Endothelial cell of umbilical vein (primary cell): ENCODE measurements around the gene C5orf24. TPM values are rescaled to one million over a fixed set of nuclear protein-coding genes. Genes with fewer than 3 reads are reported as not detected.
"Not testable (repeated sequence)": the region's sequence is repeated elsewhere in the genome, so short reads cannot be mapped to it uniquely, and the experiment has no call there.

Experiments used
- BruUV-seq: library from RNA; stranded (reverse); fragments of 400-500 nt; replicated peaks from 2 replicates; lab custom pipeline; 2021; lab: Mats Ljungman, UMichigan
- CTCF ChIA-PET: fragments of 300-600, 350-600 bp; sonication (Branson Sonifier 250); formaldehyde crosslinking; loops from one replicate; lab custom pipeline; 2021; ENCODE audit warnings: antibody characterized with exemption, inconsistent platforms; lab: Charles Lee
- POLR2A ChIA-PET: fragments of 300-600, 350-600 bp; sonication (Branson Sonifier 250); formaldehyde crosslinking; loops from one replicate; lab custom pipeline; 2021; ENCODE audit warnings: antibody characterized with exemption, inconsistent platforms; lab: Charles Lee
- DNase-seq: peaks from one replicate; pipeline ENCODE4 v3.0.0-alpha.2; 2011; ENCODE audit warnings: low read depth, low spot score
- FAIRE-seq: peaks from 2 replicates; lab custom pipeline; 2011; peaks lifted over from hg19 to GRCh38; lab: Jason Lieb, UNC
- H2AFZ ChIP-seq: 2 replicates; pipeline ENCODE4 v1.6.0; 2012; ENCODE audit warnings: low read depth, low read length, control low read depth, inconsistent platforms
- H3K27ac ChIP-seq: 2 replicates; pipeline ENCODE4 v1.5.1; 2011; ENCODE audit warnings: low read depth, mild to moderate bottlenecking, control low read depth, low read length, moderate library complexity; ENCODE audit not compliant: insufficient read depth
- H3K27me3 ChIP-seq, 2 experiments: 2 replicates each; pipeline versions ENCODE4 v1.6.0 to v1.6.1; 2011; ENCODE audit warnings: low read length in 2 of 2, mixed read lengths in 1 of 2; ENCODE audit not compliant: control insufficient read depth in 2 of 2, insufficient read depth in 2 of 2
- H3K36me3 ChIP-seq, 2 experiments: 2 replicates in 1 of 2; 3 replicates in 1 of 2; pipeline ENCODE4 v1.5.1; 2011; ENCODE audit warnings: low read length in 2 of 2, mild to moderate bottlenecking in 1 of 2, moderate library complexity in 1 of 2; ENCODE audit not compliant: control insufficient read depth in 2 of 2, insufficient read depth in 2 of 2; ENCODE audit errors: extremely low read depth in 1 of 2
- H3K4me1 ChIP-seq: 3 replicates; pipeline ENCODE4 v1.5.1; 2011; ENCODE audit warnings: mild to moderate bottlenecking, low read length; ENCODE audit not compliant: control insufficient read depth, insufficient read depth; ENCODE audit errors: extremely low read depth
- H3K4me2 ChIP-seq: 2 replicates; pipeline ENCODE4 v1.6.1; 2011; ENCODE audit warnings: low read length, control low read depth, mixed read lengths; ENCODE audit not compliant: insufficient read depth
- H3K4me3 ChIP-seq, 3 experiments: fragments of 200-600 bp in 1 of 3; sonication (generic), shearing (Covaris generic) in 1 of 3; replicated peaks in 1 of 3; 2 replicates each; pipeline ENCODE4 v1.5.1; 2011 to 2016; ENCODE audit warnings: control low read depth in 3 of 3, low read length in 3 of 3, mild to moderate bottlenecking in 2 of 3, inconsistent platforms in 1 of 3, low read depth in 1 of 3, moderate library complexity in 1 of 3; ENCODE audit not compliant: insufficient read depth in 1 of 3
- H3K79me2 ChIP-seq: 2 replicates; pipeline ENCODE4 v1.6.0; 2012; ENCODE audit warnings: low read length, inconsistent platforms; ENCODE audit not compliant: control insufficient read depth, insufficient read depth
- H3K9ac ChIP-seq: replicated peaks from 2 replicates; pipeline ENCODE3; 2011; ENCODE audit warnings: low read length, control low read depth; ENCODE audit not compliant: insufficient read depth; ENCODE audit errors: extremely low read depth
- H3K9me1 ChIP-seq: replicated peaks from 3 replicates; pipeline ENCODE4 v1.6.0; 2011; ENCODE audit warnings: mild to moderate bottlenecking, low read length; ENCODE audit not compliant: control insufficient read depth, insufficient read depth; ENCODE audit errors: extremely low read depth
- H3K9me3 ChIP-seq: replicated peaks from 2 replicates; pipeline ENCODE4 v1.5.1; 2012; ENCODE audit warnings: low read length, inconsistent platforms; ENCODE audit not compliant: control insufficient read depth, insufficient read depth
- H4K20me1 ChIP-seq: replicated peaks from 2 replicates; pipeline ENCODE3; 2011; ENCODE audit warnings: mild to moderate bottlenecking, low read length; ENCODE audit not compliant: control insufficient read depth, insufficient read depth; ENCODE audit errors: extremely low read depth
- CTCF ChIP-seq, 2 donors: IDR thresholded peaks; 1 replicate in 1 of 2; 2 replicates in 1 of 2; pipeline ENCODE4 v1.5.1; 2011; ENCODE audit warnings: low read length in 2 of 2, mild to moderate bottlenecking in 2 of 2, moderate library complexity in 2 of 2, control low read depth in 1 of 2, inconsistent platforms in 1 of 2, low read depth in 1 of 2; ENCODE audit not compliant: insufficient read depth in 1 of 2; ENCODE audit errors: extremely low read depth in 1 of 2
- MAX ChIP-seq: IDR thresholded peaks from 2 replicates; pipeline ENCODE4 v1.6.1; 2011; ENCODE audit not compliant: insufficient read depth, insufficient read length
- dilution Hi-C: fragments of 300-500 bp; cut with MboI; formaldehyde crosslinking; loops from one replicate; pipeline ENCODE4 v1.15.0; 2019; ENCODE audit warnings: low sequenced_read_pairs; ENCODE audit not compliant: extremely low pct_ligation_motif_present
- intact Hi-C: fragments of 100-400 bp; cut with micrococcal nuclease; formaldehyde crosslinking; loops from one replicate; pipeline ENCODE4 v1.10.0; 2022
- polyA plus RNA-seq, 4 experiments: library from polyadenylated mRNA; depleted of rRNA in 3 of 4; stranded (reverse) in 3 of 4; unstranded in 1 of 4; fragments of >200 nt; gene quantifications; 2 replicates each; pipeline versions ENCODE4 v1.2.1 to v1.2.3, GENCODE V29; 2011 to 2012; ENCODE audit warnings: missing spikeins in 1 of 4
- total RNA-seq: library from RNA; stranded (reverse); gene quantifications from 2 replicates; pipeline ENCODE4 v1.2.3, GENCODE V29; 2021

C5orf24 gene
- total and polyA plus RNA-seq, 2 donors (not counting 3 experiments of a cell fraction or from before 2014, with no cell fraction given), result 21.7 to 56.2 TPM

- H3K9ac ChIP-seq, H2AFZ ChIP-seq, H3K9me3 ChIP-seq, dilution Hi-C loops, H3K4me2 ChIP-seq, H3K9me1 ChIP-seq, DNase-seq, H3K4me3 ChIP-seq, H3K27me3 ChIP-seq, POLR2A ChIA-PET, BruUV-seq, H3K27ac ChIP-seq, H4K20me1 ChIP-seq, FAIRE-seq: not testable (repeated sequence)
- intact Hi-C loops, result loop anchor here (5.0 kb wide), 2 partner anchors 67 to 202 kb away; partner anchors contain the start of gene SEC24A
- Histone ChIP-seq H3K4me1 (peaks cover 32% of the 10 kb centered on the region), H3K79me2 (peaks cover 70% of the 10 kb centered on the region), H3K36me3 (peaks cover 0 to 10% of the 10 kb centered on the region in 2 experiments)
- CTCF ChIA-PET, result interaction anchor here (0.8 to 1.9 kb wide), 2 partner anchors 16 to 111 kb away, joined by 3 to 8 read pairs; partner anchors contain the start of gene CAMLG
Measured at GRCh38 chr5:134849434-134849933, 3.7 kb downstream of the C5orf24 start.

- Histone ChIP-seq H3K4me1 (peaks cover 21% of the 10 kb centered on the region), H3K9me1 (no peaks in the 10 kb centered on the region), H4K20me1 (peaks cover 4% of the 10 kb centered on the region), H3K27me3 (no peaks in the 10 kb centered on the region), H3K27ac (no peak overlapping the region), H3K9ac (no peak overlapping the region), H2AFZ (no peak overlapping the region), H3K4me2 (no peak overlapping the region), H3K4me3 (no peak overlapping the region), H3K36me3 (peaks cover 6 to 19% of the 10 kb centered on the region in 2 experiments), H3K9me3 (no peaks in the 10 kb centered on the region), H3K79me2 (peaks cover 83% of the 10 kb centered on the region)
- intact Hi-C loops, result no loop called here
- TF ChIP-seq CTCF (IDR thresholded peaks at IDR 0.05; ENCODE audit: extremely low read depth in 1 of 2, insufficient read depth in 1 of 2, low read depth in 1 of 2, low read length in 2 of 2), result peak; percentile 33 to 49
- no peak for TF ChIP-seq MAX
- ChIA-PET POLR2A (no interaction called here), CTCF (interaction anchor here (0.7 to 1.4 kb wide), 9 partner anchors 11 to 93 kb away, joined by 3 to 7 read pairs (median 3); partner anchors contain the start of gene DDX46)
- dilution Hi-C loops, result no loop called here
- no peak for FAIRE-seq
- peak; percentile 29 for DNase-seq
- BruUV-seq, result no TSS peak
Measured at GRCh38 chr5:134851307-134851923, 5.6 kb downstream of the C5orf24 start.

GRCh38 chr5:134856465-134856864 is 10.7 kb downstream of the C5orf24 start:
- H3K4me1 ChIP-seq, H4K20me1 ChIP-seq, H3K9me3 ChIP-seq, DNase-seq, H3K9ac ChIP-seq, intact Hi-C loops, H3K9me1 ChIP-seq, FAIRE-seq, H3K4me3 ChIP-seq, BruUV-seq, dilution Hi-C loops, CTCF ChIA-PET, POLR2A ChIA-PET, H2AFZ ChIP-seq, H3K4me2 ChIP-seq, H3K27ac ChIP-seq, H3K27me3 ChIP-seq: not testable (repeated sequence)
- Histone ChIP-seq H3K79me2 (peaks cover 44% of the 10 kb centered on the region), H3K36me3 (peaks cover 14 to 23% of the 10 kb centered on the region in 2 experiments)
